Immature natural killer cell (primary cell): ENCODE data around the gene PRMT3. TPM values are rescaled to one million over a fixed set of nuclear protein-coding genes. Genes with fewer than 3 reads are reported as not detected.
"Not testable (repeated sequence)": the region's sequence is repeated elsewhere in the genome, so short reads cannot be mapped to it uniquely, and the experiment has no call there.

Experiments
- DNase-seq, 3 donors: peaks; one replicate each; pipeline ENCODE4 v3.0.0; 2022; ENCODE audit warnings: mixed read lengths in 1 of 3
- H3K27ac Mint-ChIP-seq, 6 donors: one replicate each; pipeline ENCODE4 v1.8.0; 2020; ENCODE audit warnings: mixed read lengths in 6 of 6, mild to moderate bottlenecking in 5 of 6, inconsistent platforms in 4 of 6, moderate library complexity in 3 of 6
- H3K27me3 Mint-ChIP-seq, 3 donors: one replicate each; pipeline ENCODE4 v1.8.0; 2020 to 2021; ENCODE audit warnings: low read depth in 3 of 3, mild to moderate bottlenecking in 3 of 3, mixed read lengths in 3 of 3, moderate library complexity in 3 of 3, inconsistent platforms in 1 of 3
- H3K36me3 Mint-ChIP-seq, 3 donors: one replicate each; pipeline ENCODE4 v1.8.0; 2020; ENCODE audit warnings: mixed read lengths in 3 of 3, inconsistent platforms in 2 of 3, mild to moderate bottlenecking in 2 of 3
- H3K4me1 Mint-ChIP-seq, 2 donors: one replicate each; pipeline ENCODE4 v1.8.0; 2020; ENCODE audit warnings: inconsistent platforms in 2 of 2, mild to moderate bottlenecking in 2 of 2, mixed read lengths in 2 of 2, moderate library complexity in 1 of 2
- H3K4me3 Mint-ChIP-seq, 5 donors: one replicate each; pipeline ENCODE4 v1.8.0; 2020; ENCODE audit warnings: mild to moderate bottlenecking in 5 of 5, mixed read lengths in 5 of 5, inconsistent platforms in 3 of 5, moderate library complexity in 3 of 5
- H3K9me3 Mint-ChIP-seq, 6 donors: one replicate each; pipeline ENCODE4 v1.8.0; 2020; ENCODE audit warnings: mild to moderate bottlenecking in 6 of 6, mixed read lengths in 6 of 6, inconsistent platforms in 4 of 6, moderate library complexity in 3 of 6
- polyA plus RNA-seq, 3 donors: library from polyadenylated mRNA; unstranded; fragments of 300-500 nt; fragmentation: Illumina TruSeq; gene quantifications; one replicate each; pipeline ENCODE4 v1.2.3, GENCODE V29; 2021

The PRMT3 gene
- polyA plus RNA-seq, 3 donors from 2014 or later = 4.2 to 5.1 (median 5.0) TPM

- no peak overlapping the region for H3K27ac Mint-ChIP-seq
Observed at GRCh38 chr11:20452585-20452984, 65.1 kb downstream of the PRMT3 start.

GRCh38 chr11:20453657-20454316 is 66.3 kb downstream of the PRMT3 start:
- Mint-ChIP-seq H3K36me3 (peaks cover 4 to 17% (median 15%) of the 10 kb centered on the region in 3 donors), H3K27me3 (no peaks in the 10 kb centered on the region), H3K27ac (no peak overlapping the region), H3K4me3 (no peak overlapping the region), H3K4me1 (peaks cover 10 to 23% of the 10 kb centered on the region in 2 donors), H3K9me3 (no peaks in the 10 kb centered on the region)
- DNase-seq = no peak

More at GRCh38 chr11:20452585-20452984, 65.1 kb downstream of the PRMT3 start:
- Mint-ChIP-seq H3K36me3 (peaks cover 4 to 15% (median 14%) of the 10 kb centered on the region in 3 donors), H3K4me1 (peaks cover 10 to 23% of the 10 kb centered on the region in 2 donors), H3K27me3 (no peaks in the 10 kb centered on the region), H3K9me3 (no peaks in the 10 kb centered on the region), H3K4me3 (no peak overlapping the region)
- no peak for DNase-seq

- Mint-ChIP-seq H3K9me3 (no peaks in the 10 kb centered on the region), H3K27me3 (no peaks in the 10 kb centered on the region), H3K4me3 (no peak overlapping the region), H3K27ac (peak overlapping the region in 1 of 6 donors; percentile 56), H3K4me1 (peaks cover 0 to 6% of the 10 kb centered on the region in 2 donors), H3K36me3 (peaks cover 5 to 20% (median 16%) of the 10 kb centered on the region in 3 donors)
- DNase-seq = no peak
Observed at GRCh38 chr11:20457001-20457799, 69.7 kb downstream of the PRMT3 start.

GRCh38 chr11:20457934-20458680 is 70.6 kb downstream of the PRMT3 start:
- Mint-ChIP-seq H3K4me1 (no peaks in the 10 kb centered on the region), H3K27ac (no peak overlapping the region), H3K9me3 (no peaks in the 10 kb centered on the region), H3K27me3 (no peaks in the 10 kb centered on the region), H3K4me3 (no peak overlapping the region), H3K36me3 (peaks cover 9 to 14% (median 12%) of the 10 kb centered on the region in 3 donors)
- no peak for DNase-seq

GRCh38 chr11:20458905-20459632 is 71.6 kb downstream of the PRMT3 start:
- Mint-ChIP-seq H3K9me3 (no peaks in the 10 kb centered on the region), H3K4me3 (no peak overlapping the region), H3K36me3 (peaks cover 12 to 18% (median 12%) of the 10 kb centered on the region in 3 donors), H3K4me1 (no peaks in the 10 kb centered on the region), H3K27me3 (no peaks in the 10 kb centered on the region), H3K27ac (no peak overlapping the region)
- DNase-seq = no peak

GRCh38 chr11:20459865-20460264 is 72.3 kb downstream of the PRMT3 start:
- Mint-ChIP-seq H3K4me3 (no peak overlapping the region), H3K27ac (no peak overlapping the region), H3K9me3 (no peaks in the 10 kb centered on the region), H3K4me1 (no peaks in the 10 kb centered on the region), H3K27me3 (no peaks in the 10 kb centered on the region), H3K36me3 (peaks cover 15 to 18% (median 16%) of the 10 kb centered on the region in 3 donors)
- DNase-seq = no peak

- Mint-ChIP-seq H3K4me1 (no peaks in the 10 kb centered on the region), H3K36me3 (peaks cover 11 to 15% (median 15%) of the 10 kb centered on the region in 3 donors), H3K4me3 (no peak overlapping the region), H3K9me3 (no peaks in the 10 kb centered on the region), H3K27ac (no peak overlapping the region), H3K27me3 (no peaks in the 10 kb centered on the region)
- DNase-seq = no peak
Observed at GRCh38 chr11:20464518-20464917, 77.0 kb downstream of the PRMT3 start.

GRCh38 chr11:20467487-20468185 is 80.1 kb downstream of the PRMT3 start:
- H3K9me3 Mint-ChIP-seq = no peaks in the 10 kb centered on the region
- H3K36me3 Mint-ChIP-seq = peaks cover 16 to 24% (median 20%) of the 10 kb centered on the region in 3 donors
- no peak overlapping the region for H3K4me3 Mint-ChIP-seq
- no peak for DNase-seq
- H3K4me1 Mint-ChIP-seq = no peaks in the 10 kb centered on the region
- H3K27ac Mint-ChIP-seq = peak overlapping the region in 1 of 6 donors; percentile 12
- no peaks in the 10 kb centered on the region for H3K27me3 Mint-ChIP-seq

GRCh38 chr11:20470348-20470747 is 82.8 kb downstream of the PRMT3 start:
- no peak for DNase-seq
- H3K36me3 Mint-ChIP-seq = peaks cover 11 to 23% (median 19%) of the 10 kb centered on the region in 3 donors
- peaks cover 3 to 6% of the 10 kb centered on the region in 2 donors for H3K4me1 Mint-ChIP-seq
- no peak overlapping the region for H3K4me3 Mint-ChIP-seq
- peaks cover 0 to 2% (median 0%) of the 10 kb centered on the region in 3 donors for H3K27me3 Mint-ChIP-seq
- H3K9me3 Mint-ChIP-seq = no peaks in the 10 kb centered on the region
- H3K27ac Mint-ChIP-seq = no peak overlapping the region

GRCh38 chr11:20471929-20472328 is 84.4 kb downstream of the PRMT3 start:
- not testable (repeated sequence) for H3K27me3 Mint-ChIP-seq, DNase-seq, H3K4me1 Mint-ChIP-seq, H3K27ac Mint-ChIP-seq, H3K9me3 Mint-ChIP-seq, H3K4me3 Mint-ChIP-seq
- peaks cover 11 to 23% (median 23%) of the 10 kb centered on the region in 3 donors for H3K36me3 Mint-ChIP-seq

GRCh38 chr11:20474176-20474881 is 86.8 kb downstream of the PRMT3 start:
- DNase-seq = no peak
- Mint-ChIP-seq H3K4me3 (no peak overlapping the region), H3K9me3 (no peaks in the 10 kb centered on the region), H3K27me3 (peaks cover 1 to 2% (median 2%) of the 10 kb centered on the region in 3 donors), H3K36me3 (peaks cover 11 to 29% (median 25%) of the 10 kb centered on the region in 3 donors), H3K4me1 (peaks cover 10 to 21% of the 10 kb centered on the region in 2 donors), H3K27ac (no peak overlapping the region)

- Mint-ChIP-seq H3K27ac (no peak overlapping the region), H3K9me3 (no peaks in the 10 kb centered on the region), H3K4me1 (peaks cover 10 to 21% of the 10 kb centered on the region in 2 donors), H3K36me3 (peaks cover 11 to 33% (median 25%) of the 10 kb centered on the region in 3 donors), H3K27me3 (peaks cover 1 to 2% (median 2%) of the 10 kb centered on the region in 3 donors), H3K4me3 (no peak overlapping the region)
- no peak for DNase-seq
Observed at GRCh38 chr11:20474882-20475517, 87.5 kb downstream of the PRMT3 start.
